GM10266 (cell line): ENCODE data around the gene STX4.
A peak's percentile ranks its signal among the peaks of the same experiment; 100 is the strongest.

Source experiments
- DNase-seq: peaks from one replicate; pipeline ENCODE4 v3.0.0; 2012; ENCODE audit errors: extremely low spot score
- CTCF ChIP-seq: IDR thresholded peaks from 2 replicates; pipeline ENCODE4 v1.5.1; 2012; ENCODE audit warnings: mild to moderate bottlenecking, low read depth; ENCODE audit not compliant: control insufficient read depth, insufficient read depth; ENCODE audit errors: missing control alignments

The STX4 gene

GRCh38 chr16:31073142-31073969 is 40.0 kb downstream of the STX4 start:
- TF ChIP-seq CTCF, result no peak
- DNase-seq, result peak; percentile 93

GRCh38 chr16:31073970-31074813 is 40.8 kb downstream of the STX4 start, which contains the start of the genes ZNF646 and ZNF668:
ZNF646 (plus strand) TSS chr16:31074422; CDS start chr16:31076325, 1,903 bp downstream.
ZNF668 (minus strand) TSS chr16:31074240; CDS start chr16:31064459, 9,781 bp downstream.
- peak; percentile 98 for DNase-seq
- TF ChIP-seq CTCF, result no peak

GRCh38 chr16:31074814-31075183 is 41.4 kb downstream of the STX4 start:
- no peak for DNase-seq
- TF ChIP-seq CTCF, result no peak

GRCh38 chr16:31076319-31076718 is 43.0 kb downstream of the STX4 start:
- TF ChIP-seq CTCF, result no peak
- DNase-seq, result no peak

- TF ChIP-seq CTCF, result no peak
- no peak for DNase-seq
These were observed 43.7 kb downstream of the STX4 start for GRCh38 chr16:31077024-31077423.

GRCh38 chr16:31077592-31078396 is 44.4 kb downstream of the STX4 start:
- TF ChIP-seq CTCF, result no peak
- no peak for DNase-seq
